ENCODE data around the gene TANGO6.
A peak's percentile ranks its signal among the peaks of the same experiment; 100 is the strongest.

The TANGO6 gene

DNA sequence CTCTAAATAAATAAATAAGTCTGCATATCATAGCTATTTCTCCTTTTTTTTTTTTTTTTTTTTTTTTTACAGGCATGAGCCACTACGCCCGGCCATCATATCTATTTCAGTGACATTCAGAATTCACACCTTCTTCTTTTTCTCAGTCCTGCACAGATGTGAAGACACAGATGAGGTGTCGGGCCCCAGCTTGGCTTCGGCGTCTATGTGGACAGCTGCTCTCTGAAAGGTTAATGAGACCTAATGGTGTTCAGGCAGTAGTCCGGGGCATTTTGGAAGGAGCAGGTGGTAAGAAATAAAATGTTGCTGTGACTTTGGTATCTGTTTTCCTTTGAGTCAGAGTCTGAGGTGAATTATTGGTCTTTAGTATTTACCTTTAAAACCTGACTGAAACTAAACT lies 23.6 kb downstream of the TANGO6 start:
- no peak for DNase-seq (ENCODE audit: low read depth in 2 of 2)

DNA sequence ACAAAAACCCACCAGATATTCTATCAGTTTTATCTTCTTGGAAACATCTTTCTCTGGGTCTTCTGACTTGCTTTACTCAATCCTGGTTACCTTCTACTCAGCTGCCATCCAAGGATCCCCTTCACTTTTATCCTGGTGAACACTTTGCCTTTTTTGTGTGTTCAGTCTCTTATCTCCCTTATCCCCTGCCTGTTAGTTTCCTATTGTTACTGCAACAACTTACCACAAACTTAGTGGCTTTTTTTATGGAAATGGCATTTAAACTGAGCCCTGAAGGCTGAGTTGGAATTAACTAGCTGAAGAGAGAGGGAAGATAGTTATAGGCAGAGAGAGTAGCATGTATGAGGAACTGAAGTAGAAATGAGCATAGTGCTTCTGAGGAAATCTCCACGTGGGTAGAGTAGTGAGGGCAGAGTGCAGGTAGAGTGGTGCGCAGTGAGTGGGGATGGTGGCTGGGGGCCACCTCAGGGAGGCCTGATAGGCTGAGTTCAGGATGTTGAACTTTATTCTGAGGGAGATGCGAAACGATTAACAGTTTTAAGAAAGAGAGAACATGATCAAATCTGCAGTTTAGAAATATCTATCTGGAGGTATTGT lies 26.3 kb downstream of the TANGO6 start:
- no peak for DNase-seq (ENCODE audit: low read depth in 2 of 2)

DNA sequence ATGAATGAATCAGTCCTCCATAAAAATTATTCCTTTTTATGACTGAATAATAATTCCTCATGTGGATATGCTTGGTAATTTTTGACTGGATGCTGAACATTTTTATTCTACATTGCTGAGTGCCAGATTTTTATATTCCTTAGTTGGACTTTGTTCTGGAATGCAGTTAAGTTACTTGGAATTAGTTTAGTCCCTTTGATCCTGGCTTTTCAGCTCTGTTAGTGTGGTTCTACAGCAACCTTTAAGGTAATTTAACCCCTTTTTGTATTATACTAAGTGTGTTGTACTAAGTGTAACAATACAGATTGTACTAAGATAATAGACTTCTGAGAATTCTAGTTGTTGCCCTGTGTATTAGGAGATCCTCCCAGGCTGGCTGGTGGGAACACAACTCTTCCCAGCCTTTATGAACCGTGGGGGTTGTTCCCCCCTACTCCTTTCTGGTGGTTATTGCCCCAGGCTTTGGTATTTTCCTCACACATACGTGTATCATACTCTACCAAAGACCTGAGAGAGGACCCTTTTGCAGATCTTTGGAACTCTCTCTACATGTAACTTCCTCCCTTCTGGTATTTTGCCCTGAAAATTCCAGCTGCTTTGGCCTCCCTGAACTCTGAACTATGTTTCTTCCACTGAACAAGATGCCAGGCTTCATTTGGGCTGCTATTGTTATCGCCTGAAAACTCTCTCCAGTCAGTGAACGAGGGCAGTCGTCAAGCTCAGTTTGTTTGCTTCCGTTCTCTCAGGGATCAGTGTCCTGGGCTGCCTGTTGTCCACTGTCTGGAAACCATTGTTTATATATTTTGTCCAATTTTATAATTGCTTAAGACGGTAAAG lies 30.5 kb downstream of the TANGO6 start:
- DNase-seq (ENCODE audit: low read depth in 2 of 2), result no peak

- DNase-seq (ENCODE audit: low read depth in 2 of 2), result no peak
Measured at GRCh38 chr16:68875871-68876270, 32.5 kb downstream of the TANGO6 start.

GRCh38 chr16:68883685-68884084 lies 40.4 kb downstream of the TANGO6 start:
- no peak for DNase-seq (ENCODE audit: low read depth in 2 of 2)

DNA sequence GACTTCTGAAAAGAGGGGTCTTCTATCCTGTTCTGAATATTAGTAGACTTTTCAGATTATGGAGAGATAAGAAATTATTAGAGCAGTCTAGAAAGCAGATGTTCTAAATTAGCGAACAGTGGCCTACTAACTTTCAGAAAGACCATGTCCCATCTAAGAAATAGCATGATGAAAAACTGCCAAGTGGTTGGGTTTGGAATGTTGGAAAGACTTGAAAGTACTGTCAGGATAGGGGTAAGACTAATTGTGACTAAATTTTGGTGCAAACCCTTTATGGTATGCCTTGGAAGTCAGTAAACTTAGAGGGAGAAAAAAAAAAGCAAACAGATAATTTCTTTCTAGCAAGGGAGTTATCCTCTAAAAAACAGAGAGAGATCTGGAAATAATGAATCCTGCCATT lies 41.1 kb downstream of the TANGO6 start:
- peak in 1 of 2 experiments; percentile 0 for DNase-seq (ENCODE audit: low read depth in 2 of 2)

GRCh38 chr16:68884861-68885720 lies 41.8 kb downstream of the TANGO6 start:
- no peak for DNase-seq (ENCODE audit: low read depth in 2 of 2)

DNA sequence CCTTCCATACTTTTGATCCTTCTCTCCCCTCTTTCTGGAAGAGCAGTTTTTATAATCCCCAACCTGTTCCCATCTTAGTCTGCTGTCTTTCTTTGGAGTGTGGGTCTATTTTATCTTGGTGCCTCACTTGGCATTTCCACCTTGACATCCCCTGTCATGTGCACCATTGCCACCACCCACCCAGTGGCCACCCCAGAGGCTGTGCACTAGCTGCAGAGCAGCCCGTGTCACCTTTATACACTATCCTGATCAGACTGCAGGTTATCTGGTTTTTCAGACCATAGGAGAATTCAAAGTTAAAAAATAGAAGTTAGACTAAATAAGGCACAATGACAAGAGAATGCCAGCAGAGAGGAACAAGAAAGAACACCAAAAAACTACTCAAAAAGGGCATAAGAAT lies 43.8 kb downstream of the TANGO6 start:
- DNase-seq (ENCODE audit: low read depth in 2 of 2), result no peak

GRCh38 chr16:68889508-68890150 lies 46.3 kb downstream of the TANGO6 start:
- DNase-seq (ENCODE audit: low read depth in 2 of 2), result no peak

- no peak for DNase-seq (ENCODE audit: low read depth in 2 of 2)
Measured at GRCh38 chr16:68892214-68892613, 48.9 kb downstream of the TANGO6 start.

DNA sequence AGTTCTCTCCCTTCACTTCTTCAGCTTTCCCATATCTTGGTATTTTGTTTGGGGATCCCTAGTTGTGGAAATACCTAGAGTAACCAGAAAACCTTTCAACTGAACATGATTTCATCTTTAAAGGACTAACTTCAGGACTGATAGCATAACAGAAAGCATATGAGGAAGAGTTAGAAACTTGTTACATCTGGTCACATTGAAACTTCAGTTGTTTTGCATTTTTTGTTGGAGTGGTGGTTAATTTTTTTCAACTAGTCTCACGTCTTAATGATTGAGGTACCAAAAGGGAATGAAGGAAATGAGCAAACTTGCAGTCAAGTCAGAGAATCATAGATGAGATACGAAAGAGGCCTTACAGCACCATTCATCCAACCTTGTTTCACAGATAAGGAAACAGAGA lies 49.6 kb downstream of the TANGO6 start:
- DNase-seq (ENCODE audit: low read depth in 2 of 2), result no peak

DNA sequence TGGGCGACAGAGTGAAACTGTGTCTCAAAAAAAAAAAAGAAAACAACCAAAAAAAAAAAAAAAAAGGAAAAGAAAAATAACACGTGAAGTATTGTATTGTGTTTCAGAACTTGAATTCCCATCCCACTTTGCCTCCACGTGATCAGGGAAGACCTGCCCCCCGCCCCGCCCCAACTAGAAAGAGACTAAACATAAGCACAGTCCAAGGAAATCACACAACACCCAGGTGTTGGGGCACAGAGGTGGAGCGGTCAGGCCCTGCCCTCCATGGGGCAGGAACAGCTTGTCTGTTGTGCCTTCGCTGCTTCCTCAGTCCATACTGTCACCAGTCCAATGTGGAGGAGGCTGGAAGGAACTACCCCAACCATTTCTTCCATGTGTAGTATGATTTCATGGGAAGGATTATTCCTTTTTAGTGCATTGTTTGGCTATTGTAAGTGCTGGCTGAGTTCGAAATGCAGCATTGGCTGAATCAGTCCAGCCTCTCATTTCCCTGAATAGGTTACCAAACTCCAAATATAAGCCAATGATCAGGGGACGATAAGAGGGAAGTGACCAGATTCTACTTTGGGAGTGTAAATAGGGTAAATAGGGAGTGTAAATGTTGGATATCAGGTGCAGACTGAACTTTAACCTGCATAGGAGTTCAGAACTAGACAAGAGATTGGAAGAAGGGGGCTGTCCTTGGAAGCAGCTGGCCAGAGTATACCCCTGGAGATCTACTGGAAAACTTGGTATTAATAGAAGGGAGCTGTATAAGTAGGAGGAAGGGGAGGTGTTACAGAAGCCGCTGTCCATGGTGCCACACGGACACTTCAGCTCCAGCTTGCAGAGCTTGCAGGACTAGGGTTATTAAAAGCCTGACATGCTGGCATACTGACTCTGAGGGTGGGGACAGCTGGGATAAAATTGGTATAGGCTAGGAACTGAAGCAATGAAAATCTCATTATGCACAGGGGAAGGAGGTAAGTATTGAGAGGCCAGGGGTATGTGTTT lies 50.7 kb downstream of the TANGO6 start:
- DNase-seq (ENCODE audit: low read depth in 2 of 2), result peak in 1 of 2 experiments; percentile 2

- no peak for DNase-seq (ENCODE audit: low read depth in 2 of 2)
Measured at GRCh38 chr16:68894714-68895113, 51.4 kb downstream of the TANGO6 start.

DNA sequence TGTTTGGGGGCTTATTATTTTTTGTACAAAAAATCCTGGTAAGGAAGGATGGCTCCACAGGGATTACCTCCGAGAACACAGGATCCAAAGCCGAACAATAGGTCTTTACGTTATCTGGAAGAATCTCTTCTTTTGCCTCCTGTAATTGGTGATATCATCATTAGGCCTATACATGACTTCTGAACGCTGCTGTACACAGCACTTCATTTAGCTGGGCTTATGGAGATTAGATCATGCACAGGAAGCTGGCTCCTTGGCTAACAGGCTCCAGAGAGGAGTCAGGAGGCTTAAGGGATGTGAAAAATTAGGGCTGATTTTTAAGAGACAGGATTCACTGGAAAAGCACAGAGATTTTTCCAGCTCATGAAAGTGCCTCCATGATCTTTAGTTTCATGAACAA lies 54.7 kb downstream of the TANGO6 start:
- DNase-seq (ENCODE audit: low read depth in 2 of 2), result no peak

DNA sequence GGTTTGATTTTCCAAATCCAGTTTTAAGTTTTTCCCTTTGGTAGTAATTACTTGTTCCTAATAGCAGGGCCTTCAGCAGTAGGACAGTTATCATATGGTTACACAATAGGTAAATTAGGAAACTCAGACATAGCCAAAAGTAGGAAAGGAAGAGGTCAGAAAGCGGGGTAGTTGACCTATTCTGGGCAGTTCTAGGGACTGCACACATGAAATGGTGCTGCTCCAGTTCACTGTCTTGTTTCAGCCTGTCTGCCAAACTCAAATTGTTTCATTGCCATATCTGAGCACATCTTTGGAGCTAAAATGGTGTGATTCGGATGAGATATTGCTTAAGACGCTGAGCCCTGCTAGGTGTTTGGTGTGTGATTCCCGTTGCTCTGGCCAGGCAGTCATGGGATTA lies 56.7 kb downstream of the TANGO6 start:
- DNase-seq (ENCODE audit: low read depth in 2 of 2), result no peak

GRCh38 chr16:68902003-68902968 lies 59.0 kb downstream of the TANGO6 start:
- peak in 1 of 2 experiments; percentile 26 for DNase-seq (ENCODE audit: low read depth in 2 of 2)

DNA sequence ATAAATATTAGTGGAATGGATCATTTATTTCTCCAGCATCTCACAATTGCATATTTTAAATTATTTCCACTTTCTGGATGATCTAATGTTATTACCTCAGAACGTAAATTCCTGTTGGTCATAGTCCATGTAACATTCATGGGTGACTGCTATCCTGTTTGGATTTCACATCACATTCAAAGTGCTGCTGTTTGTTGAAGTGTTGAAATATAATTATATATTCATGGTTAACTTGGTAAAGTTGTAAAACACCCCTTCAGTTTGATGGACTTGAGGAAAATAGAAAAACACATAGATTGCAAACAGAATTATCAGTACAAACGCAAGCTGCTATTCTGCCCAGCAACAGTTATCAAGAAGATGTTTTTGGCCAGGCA lies 59.6 kb downstream of the TANGO6 start:
- no peak for DNase-seq (ENCODE audit: low read depth in 2 of 2)

DNA sequence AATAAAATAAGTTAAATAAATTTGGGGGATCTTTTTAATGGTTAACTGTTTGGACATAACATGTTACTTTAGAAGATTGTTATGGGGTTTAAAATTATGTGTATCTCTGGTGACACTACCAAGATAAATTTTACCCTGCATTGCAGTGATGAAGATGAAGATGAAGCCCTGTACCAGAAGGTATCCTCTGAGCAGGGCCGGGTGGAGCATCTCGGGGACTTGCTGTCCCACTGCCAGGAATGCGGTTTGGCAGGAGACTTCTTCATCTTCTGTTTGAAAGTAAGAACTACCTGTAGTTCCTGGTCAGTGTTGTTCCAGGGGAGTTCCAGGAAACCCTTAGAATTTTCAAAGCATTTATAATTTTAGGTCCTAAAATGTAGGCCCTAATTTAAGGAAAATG lies 64.0 kb downstream of the TANGO6 start:
- no peak for DNase-seq (ENCODE audit: low read depth in 2 of 2)

- no peak for DNase-seq (ENCODE audit: low read depth in 2 of 2)
Measured at GRCh38 chr16:68907781-68908181, 64.5 kb downstream of the TANGO6 start.
